DOHH2 (cell line): ENCODE data around the gene C2orf78.
"Not testable (repeated sequence)": the region's sequence is repeated elsewhere in the genome, so short reads cannot be mapped to it uniquely, and the experiment has no call there.

ENCODE experiments used
- H3F3A ChIP-seq: fragments of 200-600 bp; sonication (generic), shearing (Covaris generic); 2 replicates; pipeline ENCODE4 v1.6.0; 2016; ENCODE audit warnings: antibody characterized with exemption, mild to moderate bottlenecking; ENCODE audit not compliant: control insufficient read depth, insufficient read depth
- H3K27ac ChIP-seq: fragments of 200-600 bp; sonication (generic); 2 replicates; pipeline ENCODE4 v1.5.1; 2014; ENCODE audit warnings: low read depth, mild to moderate bottlenecking, low read length, moderate library complexity
- H3K27me3 ChIP-seq: fragments of 200-600 bp; sonication (generic); 2 replicates; pipeline ENCODE4 v1.6.1; 2014; ENCODE audit warnings: mild to moderate bottlenecking, low read length, mixed read lengths; ENCODE audit not compliant: control insufficient read depth
- H3K36me3 ChIP-seq: fragments of 200-600 bp; sonication (generic); 2 replicates; pipeline ENCODE4 v1.6.1; 2014; ENCODE audit warnings: mild to moderate bottlenecking, low read length, moderate library complexity, mixed read lengths; ENCODE audit not compliant: control insufficient read depth
- H3K4me1 ChIP-seq: fragments of 200-600 bp; sonication (generic); 2 replicates; pipeline ENCODE4 v1.6.1; 2014; ENCODE audit warnings: mild to moderate bottlenecking, low read length, mixed read lengths; ENCODE audit not compliant: control insufficient read depth
- H3K4me2 ChIP-seq: fragments of 200-600 bp; sonication (generic); 2 replicates; pipeline ENCODE4 v1.6.0; 2014; ENCODE audit warnings: mild to moderate bottlenecking, low read length, moderate library complexity
- H3K4me3 ChIP-seq: fragments of 200-600 bp; sonication (generic); 2 replicates; pipeline ENCODE4 v1.5.1; 2014; ENCODE audit warnings: mild to moderate bottlenecking, low read length, mixed read lengths
- H3K79me2 ChIP-seq: fragments of 200-600 bp; sonication (generic); 2 replicates; pipeline ENCODE4 v1.6.1; 2014; ENCODE audit warnings: mild to moderate bottlenecking, low read length, mixed read lengths; ENCODE audit not compliant: control insufficient read depth
- H3K9me2 ChIP-seq: fragments of 200-600 bp; sonication (generic); replicated peaks from 2 replicates; pipeline ENCODE4 v1.6.1; 2014; ENCODE audit warnings: mild to moderate bottlenecking, low read length, mixed read lengths; ENCODE audit not compliant: control insufficient read depth
- H3K9me3 ChIP-seq: fragments of 200-600 bp; sonication (generic); 2 replicates; pipeline ENCODE4 v1.6.1; 2014; ENCODE audit warnings: antibody characterized with exemption, low read length, mixed read lengths; ENCODE audit not compliant: control insufficient read depth, insufficient read depth
- H4K20me1 ChIP-seq: fragments of 200-600 bp; sonication (generic); 2 replicates; pipeline ENCODE4 v1.6.0; 2014; ENCODE audit warnings: low read depth, mild to moderate bottlenecking, antibody characterized with exemption, low read length, moderate library complexity; ENCODE audit not compliant: control insufficient read depth, insufficient read depth
- CTCF ChIP-seq: fragments of 200-600 bp; sonication (generic); IDR thresholded peaks from one replicate; pipeline ENCODE4 v1.5.1; 2014; ENCODE audit warnings: antibody characterized with exemption, mild to moderate bottlenecking, low read depth, low read length; ENCODE audit not compliant: poor library complexity, severe bottlenecking
- EZH2phosphoT487 ChIP-seq: fragments of 200-600 bp; sonication (generic); IDR thresholded peaks from 2 replicates; pipeline ENCODE4 v1.6.1; 2017; ENCODE audit warnings: borderline replicate concordance, mild to moderate bottlenecking, antibody characterized with exemption, low read length, moderate library complexity, mixed read lengths

C2orf78 gene

GRCh38 chr2:73746877-73747208 is 37.1 kb upstream of the C2orf78 start:
- Histone ChIP-seq H3F3A (no peaks in the 10 kb centered on the region), H3K36me3 (no peaks in the 10 kb centered on the region), H3K27ac (no peak overlapping the region), H3K27me3 (no peaks in the 10 kb centered on the region), H3K4me1 (no peaks in the 10 kb centered on the region), H3K9me3 (no peaks in the 10 kb centered on the region), H3K4me2 (no peak overlapping the region), H3K9me2 (no peaks in the 10 kb centered on the region), H3K4me3 (no peak overlapping the region), H3K79me2 (no peaks in the 10 kb centered on the region), H4K20me1 (no peaks in the 10 kb centered on the region)
- TF ChIP-seq CTCF (no peak), EZH2phosphoT487 (no peak)

GRCh38 chr2:73749314-73749713 is 34.7 kb upstream of the C2orf78 start:
- Histone ChIP-seq H4K20me1 (no peaks in the 10 kb centered on the region), H3K27me3 (no peaks in the 10 kb centered on the region), H3K36me3 (no peaks in the 10 kb centered on the region), H3K4me3 (no peak overlapping the region), H3K79me2 (no peaks in the 10 kb centered on the region), H3F3A (no peaks in the 10 kb centered on the region), H3K27ac (no peak overlapping the region), H3K9me2 (no peaks in the 10 kb centered on the region), H3K4me2 (no peak overlapping the region), H3K4me1 (no peaks in the 10 kb centered on the region), H3K9me3 (no peaks in the 10 kb centered on the region)
- TF ChIP-seq EZH2phosphoT487, result no peak
- TF ChIP-seq CTCF, result no peak

- H3K27me3 ChIP-seq, H3K9me2 ChIP-seq, H4K20me1 ChIP-seq, H3K4me3 ChIP-seq, H3K27ac ChIP-seq, H3K9me3 ChIP-seq, H3K36me3 ChIP-seq, H3F3A ChIP-seq, H3K79me2 ChIP-seq, H3K4me2 ChIP-seq, H3K4me1 ChIP-seq: not testable (repeated sequence)
Observed at GRCh38 chr2:73754332-73754731, 29.7 kb upstream of the C2orf78 start.

GRCh38 chr2:73759285-73759764 is 24.7 kb upstream of the C2orf78 start:
- TF ChIP-seq EZH2phosphoT487 (no peak), CTCF (no peak)
- Histone ChIP-seq H3K9me3 (no peaks in the 10 kb centered on the region), H3K9me2 (no peaks in the 10 kb centered on the region), H3K79me2 (no peaks in the 10 kb centered on the region), H3K4me1 (no peaks in the 10 kb centered on the region), H3K27me3 (no peaks in the 10 kb centered on the region), H3K4me3 (no peak overlapping the region), H3F3A (no peaks in the 10 kb centered on the region), H3K4me2 (no peak overlapping the region), H3K27ac (no peak overlapping the region), H3K36me3 (peaks cover 37% of the 10 kb centered on the region), H4K20me1 (no peaks in the 10 kb centered on the region)
